ENCODE measurements around the gene SAMD8.

SAMD8 gene

DNA sequence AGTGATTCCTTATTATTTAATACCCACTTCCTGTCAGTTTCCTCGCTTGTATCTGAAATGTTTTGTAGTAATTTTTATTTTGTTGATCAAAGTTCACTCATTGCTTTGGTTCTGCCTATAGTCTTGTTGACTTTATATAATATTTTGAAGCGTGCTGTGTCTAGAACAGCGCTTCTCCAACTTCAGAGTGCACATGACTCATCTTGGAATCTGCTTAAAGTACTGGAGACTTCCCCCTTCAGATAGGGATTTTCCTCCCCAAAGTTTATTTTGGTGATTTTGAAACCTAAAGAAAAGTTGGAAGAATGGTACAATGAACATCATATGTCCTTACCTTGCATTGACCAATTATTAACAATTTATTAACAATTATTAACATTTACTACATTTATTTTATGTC lies 118.5 kb downstream of the SAMD8 start:
- DNase-seq: no peak

- DNase-seq: peak; percentile 33 to 69
These were observed 119.2 kb downstream of the SAMD8 start for GRCh38 chr10:75230600-75231038.
